NCI-H2107 (cell line): ENCODE data around the gene LRRC17.
"Not testable (repeated sequence)": the region's sequence is repeated elsewhere in the genome, so short reads cannot be mapped to it uniquely, and the experiment has no call there.

Experiments
- DNase-seq: peaks from one replicate; lab custom pipeline; 2025; lab: John Stamatoyannopoulos, UW

The LRRC17 gene

DNA sequence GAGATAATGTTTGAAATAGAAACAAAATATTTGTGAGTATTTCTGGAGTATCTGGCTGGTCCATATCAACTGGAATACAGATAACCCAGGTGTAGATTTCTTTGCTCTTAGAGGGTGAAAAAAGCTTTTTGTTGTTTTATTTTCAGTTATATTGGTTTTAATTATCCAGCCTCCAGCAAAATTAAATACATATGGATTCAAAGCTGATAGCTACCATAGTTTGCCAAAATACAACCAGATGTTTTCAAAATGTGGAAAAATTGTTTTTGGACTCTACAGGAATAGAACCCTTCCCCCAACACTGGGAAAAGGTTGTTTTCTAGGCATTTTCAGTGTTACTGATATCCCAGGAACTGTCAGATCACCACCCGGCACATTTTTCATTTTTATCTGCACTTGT, 30.1 kb downstream of the LRRC17 start:
- DNase-seq, result no peak

DNA sequence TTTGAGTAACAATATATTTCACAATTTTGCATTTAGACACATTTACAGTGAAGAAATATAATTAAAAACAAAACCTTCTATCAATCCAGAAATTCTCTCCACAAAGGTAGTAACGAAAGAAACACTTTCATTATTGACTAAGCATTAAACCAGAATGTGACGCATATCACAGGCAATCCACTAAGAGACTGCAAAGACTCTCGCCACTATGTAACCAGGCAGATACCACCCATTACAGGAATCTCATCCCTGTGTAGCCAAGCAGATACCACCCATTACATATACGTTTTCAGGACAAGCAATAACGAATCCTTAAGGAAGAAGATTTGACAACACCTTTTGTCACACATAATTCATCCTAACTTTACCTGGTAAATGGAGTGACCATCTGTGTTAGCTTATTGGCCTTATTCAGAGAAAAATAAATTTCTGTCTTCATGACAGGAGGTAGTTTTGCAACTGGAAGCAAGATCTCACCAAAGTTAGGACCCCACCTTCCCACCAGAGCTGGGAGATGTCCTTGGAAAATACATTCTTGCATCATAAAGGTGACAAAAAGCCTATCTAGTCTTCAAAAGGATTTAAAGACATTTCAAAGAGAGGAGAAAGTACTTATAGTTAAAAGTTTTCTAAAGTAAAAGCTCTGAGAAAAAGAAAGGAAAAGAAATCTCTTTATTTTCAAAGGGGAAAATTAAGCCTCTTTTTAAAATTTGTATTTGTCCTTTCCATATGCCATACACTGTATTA, 30.8 kb downstream of the LRRC17 start:
- no peak for DNase-seq

DNA sequence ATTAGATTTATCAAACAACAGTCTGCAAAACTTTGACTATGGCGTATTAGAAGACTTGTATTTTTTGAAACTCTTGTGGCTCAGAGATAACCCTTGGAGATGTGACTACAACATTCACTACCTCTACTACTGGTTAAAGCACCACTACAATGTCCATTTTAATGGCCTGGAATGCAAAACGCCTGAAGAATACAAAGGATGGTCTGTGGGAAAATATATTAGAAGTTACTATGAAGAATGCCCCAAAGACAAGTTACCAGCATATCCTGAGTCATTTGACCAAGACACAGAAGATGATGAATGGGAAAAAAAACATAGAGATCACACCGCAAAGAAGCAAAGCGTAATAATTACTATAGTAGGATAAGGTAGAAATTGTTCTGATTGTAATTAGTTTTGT, 31.4 kb downstream of the LRRC17 start:
- no peak for DNase-seq

DNA sequence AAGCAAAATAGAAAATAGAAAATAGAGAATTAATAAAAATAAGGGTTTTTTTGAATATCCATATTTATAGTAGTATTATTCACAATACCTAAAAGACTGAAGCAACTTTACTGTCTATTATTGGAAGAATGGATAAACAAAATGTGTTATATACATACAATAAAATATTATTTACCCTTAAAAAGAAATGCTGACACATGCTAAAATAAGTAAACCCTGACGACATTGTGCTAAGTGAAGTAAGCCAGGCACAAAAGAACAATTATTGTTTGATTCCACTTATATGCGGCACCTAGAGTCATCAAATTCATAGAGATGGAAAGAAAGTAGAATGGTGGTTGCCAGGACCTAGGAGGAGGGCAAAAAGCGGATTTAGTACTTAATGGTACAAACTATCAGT, 39.0 kb downstream of the LRRC17 start:
- no peak for DNase-seq

DNA sequence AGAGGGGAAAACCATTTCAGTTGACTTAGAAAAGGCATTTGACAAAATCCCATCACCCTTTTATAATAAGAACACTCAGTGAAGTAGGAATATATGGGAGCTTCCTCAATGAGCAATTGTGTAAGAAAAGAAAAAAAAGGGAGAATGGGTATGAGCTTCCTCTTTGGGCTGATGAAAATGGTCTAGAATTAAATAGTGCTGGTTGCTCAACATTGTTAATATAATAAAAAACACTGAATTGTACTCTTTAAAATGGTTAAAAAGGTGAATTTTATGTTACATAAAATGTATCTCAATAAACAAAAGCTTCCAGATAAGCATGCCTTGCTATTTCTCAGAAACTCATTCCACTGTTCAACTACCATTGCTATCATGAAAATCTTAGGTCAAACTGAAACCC, 40.6 kb downstream of the LRRC17 start:
- no peak for DNase-seq

DNA sequence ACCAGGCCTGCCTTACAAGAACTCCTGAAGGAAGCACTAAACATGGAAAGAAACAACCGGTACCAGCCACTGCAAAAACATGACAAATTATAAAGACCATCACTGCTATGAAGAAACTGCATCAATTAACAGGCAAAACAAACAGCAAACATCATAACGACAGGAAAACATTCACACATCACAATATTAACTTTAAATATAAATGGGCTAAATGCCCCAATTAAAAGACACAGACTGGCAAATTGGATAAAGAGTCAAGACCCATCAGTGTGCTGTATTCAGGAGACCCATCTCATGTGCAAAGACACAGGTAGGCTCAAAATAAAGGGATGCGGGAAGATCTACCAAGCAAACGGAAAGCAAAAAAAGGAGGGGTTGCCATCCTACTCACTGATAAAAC, 41.6 kb downstream of the LRRC17 start:
- not testable (repeated sequence) for DNase-seq

DNA sequence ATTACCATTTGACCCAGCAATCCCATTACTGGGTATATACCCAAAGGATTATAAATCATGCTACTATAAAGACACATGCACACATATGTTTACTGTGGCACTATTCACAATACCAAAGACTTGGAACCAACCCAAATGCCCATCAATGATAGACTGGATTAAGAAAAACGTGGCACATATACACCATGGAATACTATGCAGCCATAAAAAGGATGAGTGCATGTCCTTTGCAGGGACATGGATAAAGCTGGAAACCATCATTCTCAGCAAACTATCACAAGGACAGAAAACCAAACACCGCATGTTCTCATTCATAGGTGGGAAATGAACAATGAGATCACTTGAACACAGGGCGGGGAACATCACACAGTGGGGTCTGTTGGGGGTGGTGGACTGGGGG, 45.2 kb downstream of the LRRC17 start:
- not testable (repeated sequence) for DNase-seq

DNA sequence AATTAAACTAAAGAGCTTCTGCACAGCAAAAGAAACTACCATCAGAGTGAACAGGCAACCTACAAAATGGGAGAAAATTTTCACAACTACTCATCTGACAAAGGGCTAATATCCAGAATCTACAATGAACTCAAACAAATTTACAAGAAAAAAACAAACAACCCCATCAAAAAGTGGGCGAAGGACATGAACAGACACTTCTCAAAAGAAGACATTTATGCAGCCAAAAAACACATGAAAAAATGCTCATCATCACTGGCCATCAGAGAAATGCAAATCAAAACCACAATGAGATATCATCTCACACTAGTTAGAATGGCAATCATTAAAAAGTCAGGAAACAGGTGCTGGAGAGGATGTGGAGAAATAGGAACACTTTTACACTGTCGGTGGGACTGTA, 49.2 kb downstream of the LRRC17 start:
- not testable (repeated sequence) for DNase-seq

DNA sequence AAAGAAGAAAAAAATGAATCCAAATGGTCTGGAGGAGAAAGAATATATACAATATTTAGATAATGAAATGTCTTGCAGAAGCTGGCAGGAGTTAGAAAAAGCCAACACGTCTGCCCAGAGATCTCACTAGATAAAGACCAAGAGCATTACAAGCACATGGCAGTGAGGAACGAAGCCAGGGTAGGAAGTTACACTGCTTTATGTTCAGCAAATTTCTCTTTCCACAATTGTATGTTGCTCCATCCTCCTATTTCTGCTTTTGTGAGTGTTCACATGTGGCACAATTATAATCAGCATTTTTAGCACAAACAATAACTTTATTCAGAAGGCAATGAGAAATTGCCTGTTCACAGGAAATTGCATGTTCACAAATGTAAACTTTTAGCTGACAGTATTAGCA, 53.7 kb downstream of the LRRC17 start:
- DNase-seq, result no peak

DNA sequence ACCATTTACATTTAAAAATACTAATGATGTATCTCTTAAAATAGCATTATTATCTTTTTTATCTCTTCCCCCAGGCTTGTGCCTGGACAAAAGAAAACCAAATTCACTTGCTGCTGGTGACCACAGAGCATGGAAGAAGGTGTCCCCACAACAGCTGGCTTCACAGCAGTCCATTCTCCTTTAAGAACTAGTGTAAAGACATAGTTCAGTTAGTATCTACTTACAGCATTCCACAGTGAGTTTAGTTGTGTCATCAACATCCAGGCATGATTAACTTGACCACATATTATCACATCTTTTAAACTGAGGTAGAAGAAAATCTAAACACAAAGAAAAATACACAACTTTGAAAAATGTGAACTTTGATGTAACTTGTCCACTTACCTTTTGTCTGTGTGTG, 55.0 kb downstream of the LRRC17 start:
- no peak for DNase-seq

DNA sequence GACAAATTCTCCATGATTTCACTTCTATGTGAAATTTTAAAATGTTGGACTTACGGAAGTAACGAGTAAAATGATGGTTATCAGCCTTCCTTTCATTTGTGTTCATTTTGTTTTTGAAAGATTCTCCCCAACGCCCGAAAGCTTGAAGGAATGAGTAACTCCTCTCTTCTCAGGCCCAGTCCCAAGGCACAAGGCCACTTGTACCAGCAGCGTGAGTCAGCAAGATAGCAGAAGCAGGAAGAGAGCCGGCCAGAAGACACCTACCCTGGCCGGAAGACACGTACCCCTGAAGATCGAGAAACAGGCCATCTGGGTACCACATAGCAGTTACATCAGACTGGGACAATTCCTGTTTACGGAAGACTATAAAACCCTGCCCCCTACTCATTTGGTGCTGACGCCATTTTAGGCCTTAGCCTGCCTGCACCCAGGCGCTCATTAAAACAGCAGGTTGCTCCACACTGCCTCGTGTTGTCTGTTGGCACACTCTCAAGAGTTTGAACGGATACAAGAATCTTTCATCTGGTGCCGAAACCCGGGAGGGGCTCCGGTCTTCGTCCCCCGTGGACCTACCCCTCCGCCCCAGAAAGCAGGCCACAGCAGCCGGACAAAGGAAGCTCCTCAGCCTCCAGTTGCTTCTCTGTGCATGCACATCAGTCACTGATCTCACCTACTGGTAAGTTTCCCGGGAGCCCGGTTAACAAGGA, 60.4 kb downstream of the LRRC17 start:
- DNase-seq, result no peak

DNA sequence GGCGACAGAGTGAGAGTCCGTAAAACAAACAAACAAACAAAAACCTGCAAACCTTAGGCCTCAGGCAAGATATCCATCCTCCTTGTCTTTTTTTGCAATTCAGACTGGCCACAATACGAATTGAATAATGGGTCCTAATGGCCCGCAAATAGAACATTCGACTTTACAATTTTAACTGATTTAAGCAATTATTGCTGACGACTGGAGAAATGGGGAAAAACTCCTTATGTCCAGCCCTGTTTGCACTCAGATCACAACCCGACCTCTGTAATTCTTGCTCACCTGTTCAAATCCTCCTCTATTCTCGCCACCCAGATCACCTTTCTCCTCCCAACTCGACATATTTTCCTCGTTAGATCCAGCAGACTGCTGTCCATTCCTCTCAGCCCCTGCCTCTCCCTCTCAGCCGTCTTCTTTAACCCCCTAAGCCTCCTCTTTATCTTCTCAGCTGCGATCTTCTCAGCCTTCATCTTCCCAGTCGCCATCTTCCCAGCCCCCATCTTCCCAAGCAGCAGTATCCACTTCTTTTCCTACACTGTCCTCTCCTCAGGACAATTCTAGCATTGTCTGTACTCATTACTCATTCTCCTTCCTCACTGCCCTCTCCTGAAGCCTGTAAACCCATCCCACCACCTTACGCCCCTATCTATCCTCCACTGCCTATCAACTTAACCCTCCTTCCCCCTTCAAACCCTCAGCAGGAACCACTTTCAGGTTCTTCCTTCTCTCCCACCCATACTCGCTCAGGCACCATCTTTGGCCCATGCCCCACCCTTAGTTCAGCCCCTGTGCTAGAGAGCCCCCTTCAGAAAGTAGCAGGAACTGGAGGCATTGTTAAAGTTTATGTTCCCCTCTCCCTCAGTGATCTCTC, 61.8 kb downstream of the LRRC17 start:
- DNase-seq, result no peak

DNA sequence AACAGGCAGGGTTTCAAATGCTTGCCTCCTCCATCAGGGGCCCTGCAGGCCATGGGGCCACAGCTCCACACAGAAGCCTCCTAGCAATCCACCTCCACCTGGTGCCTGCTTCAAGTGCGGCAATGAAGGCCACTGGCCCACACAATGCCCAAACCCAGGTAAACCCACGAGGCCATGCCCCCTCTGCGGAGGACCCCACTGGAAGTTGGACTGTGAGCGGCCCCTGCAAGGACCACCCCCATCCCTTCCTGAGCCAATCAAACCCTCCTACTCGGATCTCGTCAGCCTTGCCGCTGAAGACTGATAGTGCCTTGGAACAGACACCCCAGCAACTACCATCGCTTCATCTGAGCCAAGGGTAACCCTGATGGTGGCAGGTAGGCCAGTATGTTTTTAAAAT, 63.1 kb downstream of the LRRC17 start:
- no peak for DNase-seq

DNA sequence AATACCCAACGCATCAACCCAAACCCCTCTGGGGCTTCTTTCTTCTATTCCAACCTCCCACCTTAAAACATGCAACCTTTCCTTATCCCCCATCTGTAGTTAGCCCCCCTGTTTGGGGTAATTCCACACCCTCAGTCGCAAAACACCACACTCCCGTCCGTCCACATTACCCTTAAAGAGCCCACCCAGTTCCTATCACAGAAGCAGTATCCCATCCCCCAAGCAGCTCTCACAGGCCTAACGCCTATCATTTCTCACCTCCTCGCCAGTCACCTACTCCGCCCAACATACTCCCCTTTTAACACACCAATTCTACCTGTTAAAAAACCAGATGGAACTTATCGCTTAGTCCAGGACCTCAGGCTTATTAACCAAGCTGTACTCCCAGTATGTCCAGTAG, 63.7 kb downstream of the LRRC17 start:
- DNase-seq, result no peak

DNA sequence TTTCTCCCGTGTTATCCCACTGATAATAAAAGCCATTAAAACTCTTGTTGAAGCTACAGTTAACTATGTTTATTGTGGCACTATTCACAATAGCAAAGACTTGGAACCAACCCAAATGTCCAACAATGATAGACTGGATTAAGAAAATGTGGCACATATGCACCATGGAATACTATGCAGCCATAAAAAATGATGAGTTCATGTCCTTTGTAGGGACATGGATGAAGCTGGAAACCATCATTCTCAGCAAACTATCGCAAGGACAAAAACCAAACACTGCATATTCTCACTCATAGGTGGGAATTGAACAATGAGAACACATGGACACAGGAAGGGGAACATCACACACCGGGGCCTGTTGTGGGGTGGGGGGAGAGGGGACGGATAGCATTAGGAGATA, 64.8 kb downstream of the LRRC17 start:
- DNase-seq, result not testable (repeated sequence)

DNA sequence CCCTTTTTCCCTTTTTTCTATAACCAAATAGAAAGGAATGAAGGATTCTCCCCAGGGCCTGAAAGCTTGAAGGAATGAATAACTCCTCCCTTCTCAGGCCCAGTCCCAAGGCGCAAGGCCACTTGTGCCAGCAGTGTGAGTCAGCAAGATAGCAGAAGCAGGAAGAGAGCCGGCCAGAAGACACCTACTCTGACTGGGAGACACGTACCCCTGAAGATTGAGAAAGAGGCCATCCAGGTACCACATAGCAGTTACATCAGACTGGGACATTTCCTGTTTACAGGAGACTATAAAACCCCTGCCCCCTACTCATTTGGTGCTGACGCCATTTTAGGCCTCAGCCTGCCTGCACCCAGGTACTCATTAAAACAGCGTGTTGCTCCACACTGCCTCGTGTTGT, 65.5 kb downstream of the LRRC17 start:
- DNase-seq, result no peak

DNA sequence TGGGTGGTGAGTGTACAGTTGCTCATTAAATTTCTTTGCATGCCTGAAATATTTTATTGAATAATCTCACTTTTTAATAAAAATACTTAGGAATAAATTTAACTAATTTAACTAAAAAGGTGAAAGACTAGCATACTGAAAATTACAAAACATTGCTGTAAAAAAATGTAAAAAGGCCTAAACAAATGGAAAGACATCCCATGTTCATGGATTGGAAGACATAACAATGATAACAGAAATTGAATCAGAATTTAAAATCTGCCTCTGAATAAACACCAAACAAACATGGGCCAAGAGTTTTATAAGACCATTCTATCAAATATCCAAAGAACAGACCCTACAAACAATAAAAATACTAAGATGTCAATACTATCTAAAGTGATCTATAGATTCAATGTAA, 66.9 kb downstream of the LRRC17 start:
- DNase-seq, result no peak

DNA sequence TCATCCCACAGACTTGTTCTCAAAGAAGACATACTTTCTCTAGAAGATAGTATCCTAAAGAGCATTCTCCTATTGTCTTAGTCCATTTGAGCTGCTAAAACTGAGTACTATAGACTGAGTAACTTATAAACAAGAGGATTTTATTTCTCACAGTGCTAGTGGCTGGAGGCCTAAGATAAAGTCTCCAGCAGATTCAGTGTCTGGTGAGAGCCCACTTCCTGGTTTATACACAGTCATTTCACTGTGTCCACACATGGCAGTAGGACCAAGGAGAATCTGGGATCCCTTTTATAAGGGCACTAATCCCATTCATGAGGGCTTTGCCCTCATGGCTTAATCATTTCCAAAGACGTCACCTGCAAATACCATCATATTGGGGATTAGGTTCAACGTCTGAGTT, 68.7 kb downstream of the LRRC17 start:
- DNase-seq, result no peak

DNA sequence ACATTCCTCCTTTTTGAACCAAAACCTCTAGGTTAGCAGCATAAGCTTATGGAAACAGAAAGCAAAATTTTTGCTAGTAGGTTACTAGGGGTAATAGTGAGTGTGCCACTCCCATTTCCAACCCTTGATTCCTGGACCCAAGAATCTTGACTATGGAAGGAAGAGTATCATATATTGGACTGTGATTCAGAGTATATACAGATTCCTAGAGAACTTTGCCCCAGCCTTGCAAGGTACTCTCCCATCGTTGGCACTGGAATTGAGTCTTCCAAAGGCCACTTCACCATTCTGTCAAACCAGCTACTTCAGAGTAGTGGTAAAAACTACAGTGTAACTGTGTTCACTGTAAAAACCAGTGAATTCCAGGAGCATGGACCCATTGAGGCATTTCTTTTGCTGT, 69.4 kb downstream of the LRRC17 start:
- DNase-seq, result no peak

DNA sequence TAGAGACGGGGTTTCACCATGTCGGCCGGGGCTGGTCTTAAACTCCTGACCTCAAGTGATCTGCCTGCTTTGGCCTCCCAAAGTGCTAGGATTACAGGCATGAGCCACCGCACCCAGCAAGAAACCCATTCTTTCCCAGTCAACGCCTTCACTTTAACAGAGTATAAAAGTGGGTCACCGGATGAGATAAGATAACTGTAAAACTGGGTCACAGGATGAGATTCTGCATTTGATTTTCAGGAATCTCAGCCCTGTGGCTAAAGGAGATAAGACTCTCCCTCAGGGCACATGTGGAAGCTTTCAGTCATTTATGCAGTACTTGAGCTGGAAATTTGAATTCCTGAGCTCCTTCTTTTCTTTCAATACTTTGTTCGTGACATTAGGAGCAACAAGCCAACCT, 70.8 kb downstream of the LRRC17 start:
- no peak for DNase-seq

DNA sequence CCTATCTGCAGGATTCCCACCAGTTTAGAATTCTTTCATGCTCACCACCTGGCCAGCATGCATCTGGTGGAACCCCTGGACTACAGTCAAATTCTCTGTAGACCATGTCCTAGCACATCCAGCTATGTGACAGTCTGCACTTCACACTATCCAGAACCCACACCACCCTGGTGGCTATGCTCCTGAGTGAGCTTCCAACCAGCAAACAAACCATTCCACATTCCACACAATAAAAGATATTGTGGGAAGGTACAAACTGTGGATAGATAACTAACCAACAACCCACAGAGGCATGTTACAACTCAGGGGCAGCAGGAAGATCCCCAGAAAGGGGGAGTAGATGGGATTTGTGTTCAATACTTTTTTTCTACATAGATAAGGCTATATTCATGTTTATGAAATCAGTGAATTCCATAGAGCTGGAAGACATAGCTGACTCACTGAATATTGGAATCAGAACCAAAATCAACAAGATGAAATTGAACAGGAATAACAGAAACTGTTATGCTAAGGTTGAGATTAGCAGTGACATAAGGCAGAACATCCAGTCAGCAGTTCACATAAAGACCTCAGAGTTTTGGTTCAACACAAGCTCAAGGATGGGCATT, 72.5 kb downstream of the LRRC17 start:
- DNase-seq, result no peak

DNA sequence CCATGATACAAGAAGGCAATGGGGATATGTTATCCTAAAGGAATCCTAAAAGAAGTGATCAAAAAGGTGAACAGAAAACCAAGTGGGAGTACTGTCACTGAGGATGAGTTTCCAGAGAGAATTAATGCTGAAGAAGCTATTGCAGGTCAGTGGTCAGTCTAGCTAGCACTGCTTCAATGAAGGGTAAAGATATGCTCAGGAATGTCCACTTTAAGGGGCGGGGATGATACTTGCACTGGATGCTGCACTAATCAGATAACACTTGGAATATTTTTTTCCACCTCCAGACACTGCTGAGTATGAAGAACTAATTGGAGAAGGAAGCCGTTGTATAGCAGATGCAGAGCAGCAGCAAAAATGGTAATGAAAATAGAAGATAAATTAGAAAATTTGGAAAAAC, 75.3 kb downstream of the LRRC17 start:
- no peak for DNase-seq
